GM15510 (cell line): ENCODE results near the gene RPL10.

Experiments
- POLR2A ChIP-seq: IDR thresholded peaks from 3 replicates; pipeline ENCODE4 v1.6.1; 2011; ENCODE audit warnings: borderline replicate concordance; ENCODE audit not compliant: insufficient read length; ENCODE audit errors: extremely low read depth

Gene RPL10

DNA sequence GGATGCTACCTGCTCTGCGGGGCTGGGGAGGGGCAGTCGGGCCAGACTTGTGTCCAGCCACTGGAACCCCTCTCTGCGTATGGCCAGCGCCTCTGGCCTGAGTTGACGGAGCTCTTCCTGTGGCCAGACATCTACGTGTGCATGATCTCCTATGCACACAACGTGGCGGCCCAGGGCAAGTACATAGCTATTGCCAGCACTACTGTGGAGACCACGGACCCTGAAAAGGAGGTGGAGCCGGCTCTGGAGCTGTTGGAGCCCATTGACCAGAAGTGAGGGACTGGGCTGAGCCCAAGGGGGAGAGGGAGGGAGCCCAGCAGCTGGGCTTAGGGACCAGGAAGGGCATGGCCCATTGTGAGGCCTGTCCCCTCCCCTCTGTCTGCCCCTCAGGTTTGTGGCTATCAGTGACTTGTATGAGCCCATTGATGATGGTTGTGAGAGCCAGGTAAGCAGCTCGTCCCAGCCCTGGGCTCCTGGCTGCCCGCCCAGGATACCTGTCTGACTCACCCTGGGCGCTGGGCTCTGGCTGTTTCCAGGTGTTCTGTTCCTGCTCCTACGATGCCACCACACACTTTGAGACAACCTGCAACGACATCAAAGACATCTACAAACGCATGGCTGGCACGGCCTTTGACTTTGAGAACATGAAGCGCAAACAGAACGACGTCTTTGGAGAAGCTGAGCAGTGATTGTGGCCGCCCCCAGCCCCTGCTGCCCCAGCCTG lies 44.0 kb downstream of the RPL10 start:
- no peak for TF ChIP-seq POLR2A

DNA sequence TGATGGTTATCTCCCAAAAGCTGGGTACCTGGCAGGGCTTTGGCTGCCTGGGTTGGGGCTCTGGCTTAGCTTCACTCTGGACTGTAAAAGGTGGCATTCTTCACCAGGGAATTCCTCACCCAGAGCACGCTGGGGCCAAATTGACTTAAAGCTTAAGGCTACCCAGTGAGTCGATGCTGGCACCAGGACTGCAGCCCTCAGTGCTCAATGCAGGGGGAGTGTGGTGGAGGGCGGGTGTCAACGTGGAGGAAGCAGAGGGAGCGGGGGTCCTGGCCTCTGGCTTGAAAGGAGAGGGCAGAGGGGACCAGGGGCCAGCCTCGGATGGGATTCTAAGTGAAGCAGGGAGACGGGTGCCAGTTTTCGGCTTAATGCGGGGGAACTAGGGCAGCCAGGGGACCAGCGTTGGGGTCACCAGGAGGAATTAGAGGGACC lies 45.3 kb downstream of the RPL10 start:
- no peak for TF ChIP-seq POLR2A

GRCh38 chrX:154443992-154444754 lies 46.0 kb downstream of the RPL10 start, which contains the start of gene FAM50A:
FAM50A (plus strand) TSS chrX:154444141; CDS start chrX:154444236, 95 bp downstream.
- peak; percentile 24 for TF ChIP-seq POLR2A

GRCh38 chrX:154444755-154445246 lies 46.6 kb downstream of the RPL10 start:
- no peak for TF ChIP-seq POLR2A

GRCh38 chrX:154445776-154446175 lies 47.6 kb downstream of the RPL10 start:
- TF ChIP-seq POLR2A = no peak

DNA sequence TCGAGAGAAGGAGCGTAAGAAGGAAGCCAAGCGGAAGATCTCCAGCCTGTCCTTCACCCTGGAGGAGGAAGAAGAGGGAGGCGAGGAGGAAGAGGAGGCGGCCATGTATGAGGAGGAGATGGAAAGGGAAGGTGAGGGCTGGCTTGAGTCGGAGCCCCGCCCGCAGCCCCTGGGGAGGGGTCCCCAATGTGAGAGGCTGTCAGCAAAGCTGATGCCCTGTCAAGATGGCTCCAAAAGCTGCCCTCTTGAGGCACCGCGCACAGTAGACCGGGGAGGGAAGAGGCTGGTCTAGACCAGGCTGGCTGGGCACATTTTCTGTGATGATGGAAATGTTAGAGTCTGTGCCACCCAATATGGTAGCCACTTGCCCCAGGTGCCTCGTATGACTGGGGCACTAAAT lies 48.3 kb downstream of the RPL10 start:
- no peak for TF ChIP-seq POLR2A

DNA sequence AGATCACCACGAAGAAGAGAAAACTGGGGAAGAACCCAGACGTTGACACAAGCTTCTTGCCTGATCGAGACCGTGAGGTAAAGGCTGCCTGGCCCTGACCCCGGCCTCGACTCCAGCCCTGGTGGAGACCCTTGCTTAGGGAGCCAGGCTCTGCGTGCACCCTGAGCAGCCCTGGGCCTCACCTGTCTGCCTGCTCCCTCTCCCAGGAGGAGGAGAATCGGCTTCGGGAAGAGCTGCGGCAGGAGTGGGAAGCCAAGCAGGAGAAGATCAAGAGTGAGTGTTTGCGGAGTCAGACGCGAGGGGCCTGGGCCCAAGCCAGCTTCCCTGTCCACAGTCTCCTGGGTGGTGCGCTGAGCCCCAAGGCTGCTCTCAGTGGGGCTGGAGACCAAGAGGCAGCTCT lies 50.3 kb downstream of the RPL10 start:
- no peak for TF ChIP-seq POLR2A

GRCh38 chrX:154449618-154450017 lies 51.4 kb downstream of the RPL10 start:
- TF ChIP-seq POLR2A = no peak

GRCh38 chrX:154450312-154450711 lies 52.1 kb downstream of the RPL10 start:
- no peak for TF ChIP-seq POLR2A
